Stimulated activated CD8-positive, alpha-beta memory T cell treated with anti-CD3 and anti-CD28 coated beads, Interleukin-15, amount 100 ng/mL, for 1 hour (primary cell): ENCODE data around the gene MOSMO.

Experiments
- DNase-seq: peaks from one replicate; pipeline ENCODE4 v3.0.0-alpha.2; 2020; ENCODE audit warnings: low read depth

Gene MOSMO

GRCh38 chr16:22050963-22051362 lies 43.1 kb downstream of the MOSMO start:
- no peak for DNase-seq

- DNase-seq, result no peak
Measured at GRCh38 chr16:22052980-22053379, 45.1 kb downstream of the MOSMO start.

GRCh38 chr16:22053921-22054341 lies 46.0 kb downstream of the MOSMO start:
- no peak for DNase-seq

- DNase-seq, result no peak
Measured at GRCh38 chr16:22054847-22055590, 47.1 kb downstream of the MOSMO start.

- DNase-seq, result no peak
Measured at GRCh38 chr16:22055881-22056280, 48.0 kb downstream of the MOSMO start.

GRCh38 chr16:22063888-22064467 lies 56.1 kb downstream of the MOSMO start:
- no peak for DNase-seq

- DNase-seq, result no peak
Measured at GRCh38 chr16:22065252-22065651, 57.3 kb downstream of the MOSMO start.

GRCh38 chr16:22070361-22071330 lies 62.7 kb downstream of the MOSMO start:
- no peak for DNase-seq

- no peak for DNase-seq
Measured at GRCh38 chr16:22071331-22071910, 63.5 kb downstream of the MOSMO start.

GRCh38 chr16:22073350-22073749 lies 65.4 kb downstream of the MOSMO start:
- no peak for DNase-seq

- no peak for DNase-seq
Measured at GRCh38 chr16:22075043-22075757, 67.3 kb downstream of the MOSMO start.

- no peak for DNase-seq
Measured at GRCh38 chr16:22075776-22076175, 67.9 kb downstream of the MOSMO start.

- peak; percentile 51 for DNase-seq
Measured at GRCh38 chr16:22077700-22078313, 69.9 kb downstream of the MOSMO start.

- DNase-seq, result no peak
Measured at GRCh38 chr16:22078656-22079055, 70.7 kb downstream of the MOSMO start.

GRCh38 chr16:22081050-22081449 lies 73.1 kb downstream of the MOSMO start:
- no peak for DNase-seq

- no peak for DNase-seq
Measured at GRCh38 chr16:22086440-22086839, 78.5 kb downstream of the MOSMO start.

GRCh38 chr16:22088642-22089041 lies 80.7 kb downstream of the MOSMO start:
- no peak for DNase-seq

GRCh38 chr16:22089910-22090309 lies 82.0 kb downstream of the MOSMO start:
- DNase-seq, result no peak

GRCh38 chr16:22091721-22092120 lies 83.8 kb downstream of the MOSMO start:
- DNase-seq, result no peak

GRCh38 chr16:22092143-22092933 lies 84.4 kb downstream of the MOSMO start, which contains the start of gene VWA3A:
VWA3A (plus strand) TSS chr16:22092541; CDS start chr16:22092638, 97 bp downstream.
- no peak for DNase-seq
